GM19324 (cell line): Measurements from ENCODE around the gene KCNMB1.

Experiments used
- ATAC-seq: cut with Tn5 transposase; IDR thresholded peaks from one replicate; pipeline ENCODE4 v1.9.1; 2021; ENCODE audit warnings: mild to moderate bottlenecking, moderate library complexity; ENCODE audit not compliant: unreplicated experiment, low FRiP score

Gene KCNMB1

GRCh38 chr5:170416526-170416925, 27.4 kb upstream of the KCNMB1 start:
- no peak for ATAC-seq

DNA sequence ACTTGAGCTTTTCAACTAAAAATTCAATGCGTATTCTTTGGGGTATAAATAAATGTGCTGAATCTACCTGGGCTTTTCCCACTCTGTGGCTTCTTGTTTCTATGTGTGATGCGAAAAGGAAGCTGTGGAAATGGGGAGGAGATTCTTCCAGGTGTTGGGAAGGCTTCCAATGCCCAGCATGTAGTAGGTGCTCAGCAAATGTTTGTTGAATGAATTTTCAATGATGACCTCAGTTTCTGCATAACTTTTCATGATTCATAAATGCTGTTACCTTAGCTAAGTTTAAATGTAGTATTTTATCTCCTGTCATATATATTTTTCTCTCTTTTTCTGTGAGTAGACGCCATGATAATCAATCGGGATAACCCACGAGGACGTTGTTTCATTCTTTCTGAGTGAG, 25.6 kb upstream of the KCNMB1 start:
- ATAC-seq = no peak

- no peak for ATAC-seq
These were observed 24.7 kb upstream of the KCNMB1 start for GRCh38 chr5:170413897-170414296.

GRCh38 chr5:170411100-170411499, 21.9 kb upstream of the KCNMB1 start:
- ATAC-seq = no peak

- no peak for ATAC-seq
These were observed 21.2 kb upstream of the KCNMB1 start for GRCh38 chr5:170410401-170410800.

DNA sequence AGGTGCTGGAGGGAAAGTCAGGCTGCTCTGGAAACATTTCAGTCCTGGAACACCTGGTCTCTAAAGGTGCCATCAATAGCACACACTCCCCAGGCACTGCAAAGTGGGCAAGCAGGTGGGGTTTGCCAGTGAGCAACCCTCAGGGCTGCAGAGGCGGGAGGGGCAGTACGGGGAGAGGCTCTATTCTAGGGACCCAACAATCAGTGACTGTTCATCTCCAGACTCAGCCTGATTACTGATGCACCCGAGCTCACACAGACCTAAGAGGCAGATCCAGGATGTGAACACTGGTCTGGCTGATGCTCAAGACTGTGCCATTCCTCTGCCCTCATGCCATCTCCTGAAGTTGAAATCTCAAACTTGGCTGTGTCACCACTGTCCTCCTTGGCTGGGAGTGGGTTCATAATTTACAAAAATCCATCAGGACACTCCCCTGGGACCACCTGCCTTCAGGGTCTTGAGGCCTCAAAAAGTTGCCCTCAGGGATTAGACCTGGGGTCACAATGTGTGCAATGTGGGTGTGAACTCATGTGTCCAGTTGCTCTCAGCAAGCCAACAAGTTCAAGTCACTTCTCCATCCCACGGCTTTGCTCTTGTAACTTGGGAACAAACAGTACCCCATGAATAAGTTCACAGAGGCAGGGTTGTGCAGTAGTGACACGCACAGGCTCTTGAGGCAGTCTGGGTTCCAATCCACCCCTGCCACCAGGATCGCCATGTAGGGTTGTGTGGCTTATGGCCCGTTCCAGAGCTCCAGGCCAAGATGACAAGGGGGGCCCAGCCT, 19.9 kb upstream of the KCNMB1 start:
- ATAC-seq = no peak

GRCh38 chr5:170408226-170408625, 19.1 kb upstream of the KCNMB1 start:
- ATAC-seq = no peak

- no peak for ATAC-seq
These were observed 17.9 kb upstream of the KCNMB1 start for GRCh38 chr5:170407062-170407461.

DNA sequence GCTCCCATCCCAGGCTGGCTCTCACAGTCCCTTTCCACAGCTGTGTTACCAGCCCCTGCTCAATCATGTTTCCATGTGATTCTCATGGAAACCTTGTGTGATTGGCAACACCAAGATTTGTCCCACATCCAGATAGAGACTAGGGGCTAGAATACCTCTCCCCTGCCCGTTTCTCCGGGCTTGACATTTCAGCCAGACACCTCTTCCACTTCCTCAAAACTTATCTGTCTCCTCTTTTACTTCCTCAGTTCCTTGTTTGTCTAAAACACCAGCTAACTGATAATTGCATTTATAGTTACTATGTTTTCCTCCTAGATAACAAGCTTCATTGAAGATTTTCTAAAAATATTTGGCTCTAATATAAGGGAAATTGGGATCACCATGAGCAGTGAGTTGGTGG, 16.6 kb upstream of the KCNMB1 start:
- no peak for ATAC-seq

DNA sequence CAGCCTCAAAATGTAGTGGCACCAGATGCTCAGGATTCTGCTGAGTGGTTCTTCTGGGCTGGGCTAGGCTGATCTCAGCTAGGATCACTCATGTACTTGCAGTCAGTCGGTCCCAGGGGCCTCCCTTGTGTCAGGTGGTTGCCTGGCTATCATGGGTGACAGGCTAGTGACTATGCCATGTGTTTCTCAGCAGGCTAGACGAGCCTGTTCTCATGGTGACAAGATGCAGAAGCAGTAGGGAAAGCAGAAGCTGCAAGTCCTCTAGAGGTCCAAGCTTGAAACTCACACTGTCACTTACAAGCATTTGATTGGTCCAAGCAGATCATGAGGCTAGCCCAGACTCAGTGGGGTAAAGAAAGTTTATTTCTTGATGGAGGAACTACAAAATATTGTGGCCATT, 15.2 kb upstream of the KCNMB1 start:
- no peak for ATAC-seq

DNA sequence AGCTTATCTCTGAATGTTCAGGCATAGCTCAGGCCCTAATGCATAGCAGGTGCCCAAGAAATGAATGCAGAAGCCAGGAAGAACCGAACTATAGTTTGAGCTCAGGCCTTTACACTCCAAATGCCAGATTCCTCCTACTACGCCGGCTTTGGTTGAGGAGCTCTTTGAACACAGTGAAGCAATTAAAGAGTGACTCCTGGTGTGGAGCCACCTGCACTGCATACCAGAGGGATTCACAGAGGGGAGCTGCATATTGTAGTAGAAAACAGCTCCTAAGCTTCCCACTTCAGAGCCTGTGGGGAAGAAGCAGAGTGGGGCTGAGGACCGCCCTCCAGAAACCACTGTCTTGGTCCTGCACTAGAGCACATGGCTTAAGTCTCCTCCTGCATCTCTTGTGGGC, 14.5 kb upstream of the KCNMB1 start:
- ATAC-seq = no peak

DNA sequence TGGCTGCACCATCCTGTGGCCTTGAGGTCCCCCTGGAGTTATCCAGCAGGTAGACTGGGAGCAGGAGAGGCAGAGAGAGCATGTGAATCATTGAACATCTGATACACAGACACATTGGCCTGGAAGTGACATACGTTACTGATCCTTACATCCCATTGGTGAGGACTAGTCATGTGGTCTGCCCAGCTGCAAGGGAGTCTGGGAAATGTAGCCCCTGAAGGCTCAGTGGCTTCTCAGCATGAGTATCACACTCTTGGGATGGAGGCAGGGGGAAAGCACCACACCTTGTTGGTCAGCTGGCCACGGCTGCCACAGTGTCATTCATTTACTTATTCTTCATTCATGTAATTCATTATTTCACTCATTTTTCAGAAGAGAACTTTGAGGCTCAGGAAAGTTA, 13.3 kb upstream of the KCNMB1 start:
- no peak for ATAC-seq

- no peak for ATAC-seq
These were observed 7.9 kb upstream of the KCNMB1 start for GRCh38 chr5:170397059-170397458.

- no peak for ATAC-seq
These were observed 4.8 kb upstream of the KCNMB1 start for GRCh38 chr5:170393958-170394357.

- no peak for ATAC-seq
These were observed 4.1 kb upstream of the KCNMB1 start for GRCh38 chr5:170393235-170393634.

DNA sequence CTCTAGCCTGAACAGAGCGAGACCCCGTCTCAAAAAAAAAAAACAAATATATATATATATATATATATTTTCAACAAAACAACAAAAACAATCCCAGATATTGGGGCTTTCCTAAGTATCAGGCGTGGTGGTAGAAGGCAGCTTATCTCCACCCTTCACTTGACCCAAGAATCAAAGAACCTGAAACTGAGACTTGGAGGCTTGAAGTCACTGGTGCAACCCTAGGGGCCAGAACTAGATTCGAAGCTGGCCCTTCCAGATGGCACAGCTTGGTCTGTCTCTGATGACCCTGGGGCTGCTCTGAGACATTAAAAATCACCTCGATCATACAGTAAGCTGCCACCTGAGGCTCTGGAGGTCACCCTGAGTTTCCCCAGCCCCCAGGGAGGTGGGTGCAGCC, 1.3 kb upstream of the KCNMB1 start:
- ATAC-seq = no peak

DNA sequence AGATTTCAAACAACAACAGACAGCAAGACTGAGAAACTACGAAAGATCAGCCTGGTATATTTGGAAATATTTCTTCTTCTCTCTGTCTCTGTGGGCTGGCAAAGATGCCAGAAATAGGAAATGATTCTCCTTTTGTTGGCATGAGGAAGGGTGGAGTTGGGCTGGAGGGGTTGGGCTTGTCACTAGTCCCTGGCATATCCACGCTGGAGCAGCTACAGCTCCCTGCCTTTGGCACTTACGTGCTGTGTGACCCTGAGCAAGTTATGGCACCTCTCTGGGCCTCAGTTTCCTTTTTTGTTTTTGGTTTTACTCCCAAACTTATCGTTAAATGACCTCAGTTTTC, 354 bp upstream of the KCNMB1 start:
- no peak for ATAC-seq

DNA sequence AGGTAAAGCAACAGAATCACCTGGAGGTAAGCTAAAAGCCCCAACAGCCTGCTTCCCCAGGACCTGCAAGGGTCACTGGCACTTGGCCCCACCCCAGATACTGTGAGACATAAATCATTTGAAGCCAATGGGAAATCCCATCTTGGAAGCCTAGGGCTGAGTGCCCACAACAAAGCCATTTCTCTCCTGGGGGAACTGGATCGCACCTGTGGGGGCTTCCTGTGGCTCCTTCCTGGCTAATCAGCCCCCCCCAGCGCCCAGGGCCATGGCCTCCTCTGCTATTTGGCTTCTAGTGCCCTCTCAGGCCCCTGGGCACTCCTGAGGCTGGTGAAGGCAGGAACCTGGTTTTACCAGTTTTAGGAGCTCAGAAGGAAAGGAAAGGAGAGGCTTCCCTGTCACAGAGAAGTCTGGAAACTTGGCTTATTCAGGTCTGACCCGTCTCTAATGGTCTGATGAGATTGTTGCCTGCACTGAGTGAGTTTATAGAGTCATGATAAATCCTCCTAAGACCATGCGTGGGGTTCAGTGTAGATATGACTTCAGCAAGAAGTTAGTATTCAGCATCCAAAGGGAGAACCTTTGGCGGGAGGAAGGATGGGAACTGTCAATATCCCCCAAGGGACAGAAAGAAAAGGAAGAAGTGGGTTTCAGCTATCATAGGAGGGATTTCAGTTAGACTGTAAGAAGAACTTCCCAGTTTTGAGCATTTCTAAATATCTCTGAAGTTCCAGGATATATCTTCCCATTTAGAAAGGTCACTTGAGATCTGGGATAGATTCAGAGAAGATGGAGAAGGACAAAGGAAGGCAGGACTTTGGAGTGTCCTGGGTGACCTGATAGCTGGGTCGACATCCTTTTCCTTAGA, 1.2 kb downstream of the KCNMB1 start:
- no peak for ATAC-seq

GRCh38 chr5:170386743-170387395, 2.3 kb downstream of the KCNMB1 start:
- no peak for ATAC-seq

- ATAC-seq = no peak
These were observed 5.9 kb downstream of the KCNMB1 start for GRCh38 chr5:170383227-170383626.

DNA sequence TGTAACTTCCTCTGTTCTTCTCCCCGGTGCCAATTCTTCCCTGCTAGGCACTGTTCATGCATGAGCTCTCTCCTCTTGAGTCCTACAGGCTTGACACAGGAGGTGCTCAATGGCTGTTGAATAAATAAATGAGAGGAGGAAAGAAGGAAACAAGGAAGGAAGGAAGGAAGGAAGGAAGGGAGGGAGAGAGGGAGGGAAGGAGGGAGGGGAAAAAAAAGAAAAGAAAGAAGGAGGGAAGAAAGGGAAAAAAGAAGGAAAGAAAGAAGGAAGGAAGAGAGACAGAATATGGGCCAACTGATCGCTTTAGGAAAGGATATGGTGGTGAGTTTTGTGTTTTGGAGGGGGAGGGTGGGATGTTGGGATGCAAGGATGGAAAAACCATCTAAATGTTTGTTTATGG, 6.4 kb downstream of the KCNMB1 start:
- no peak for ATAC-seq
